Aorta (tissue), 5 donors: ENCODE measurements around the gene ARPC2. TPM values are rescaled to one million over a fixed set of nuclear protein-coding genes. Genes with fewer than 3 reads are reported as not detected.

ENCODE experiments used
- ATAC-seq: fragments of 200-7000 bp; cut with Tn5 transposase; one replicate; pipeline ENCODE4 v1.9.1; 2022; ENCODE audit warnings: moderate library complexity; ENCODE audit not compliant: low FRiP score
- DNase-seq, 2 donors: peaks; one replicate each; pipeline ENCODE4 v3.0.0-alpha.2; 2020
- H3K27ac ChIP-seq, 2 donors: one replicate each; pipeline ENCODE4 v1.5.1; 2013; ENCODE audit warnings: low read length in 2 of 2, mild to moderate bottlenecking in 2 of 2, moderate library complexity in 2 of 2, control low read depth in 1 of 2, inconsistent platforms in 1 of 2, low read depth in 1 of 2
- H3K27me3 ChIP-seq, 2 donors: one replicate each; pipeline ENCODE4 v1.6.1; 2013; ENCODE audit warnings: control low read depth in 1 of 2, low read length in 1 of 2, mild to moderate bottlenecking in 1 of 2, moderate library complexity in 1 of 2; ENCODE audit not compliant: insufficient read depth in 2 of 2, control insufficient read depth in 1 of 2
- H3K36me3 ChIP-seq, 2 donors: one replicate each; pipeline ENCODE4 v1.6.1; 2013; ENCODE audit warnings: control low read depth in 1 of 2, low read length in 1 of 2, mild to moderate bottlenecking in 1 of 2; ENCODE audit not compliant: insufficient read depth in 2 of 2, control insufficient read depth in 1 of 2
- H3K4me1 ChIP-seq, 2 donors: one replicate each; pipeline ENCODE4 v1.6.1; 2013; ENCODE audit warnings: low read length in 2 of 2, control low read depth in 1 of 2, mild to moderate bottlenecking in 1 of 2, moderate library complexity in 1 of 2; ENCODE audit not compliant: insufficient read depth in 2 of 2, control insufficient read depth in 1 of 2
- H3K4me3 ChIP-seq, 2 donors: one replicate each; pipeline ENCODE4 v1.5.1; 2013; ENCODE audit warnings: low read length in 2 of 2, control low read depth in 1 of 2, mild to moderate bottlenecking in 1 of 2
- H3K9me3 ChIP-seq: one replicate; pipeline ENCODE4 v1.6.1; 2013; ENCODE audit warnings: mild to moderate bottlenecking, low read length; ENCODE audit not compliant: control insufficient read depth
- WGBS, 2 donors: extraction: QIAGEN DNeasy Blood & Tissue Kit; methylation state at CpG; one replicate each; pipeline ENCODE4 v1.1.7; 2013; 5-methylcytosine and 5-hydroxymethylcytosine counted together
- intact Hi-C, 2 donors: fragments of 100-400 bp; cut with DNase I; formaldehyde crosslinking; loops; one replicate each; pipeline versions ENCODE4 v1.14.2 to v1.15.0; 2022
- polyA plus RNA-seq, 2 donors: library from polyadenylated mRNA; stranded (reverse); fragments of 200-250 nt; gene quantifications; one replicate each; pipeline ENCODE4 v1.2.3, GENCODE V29; 2013
- total RNA-seq, 2 donors: library from RNA; stranded (reverse); fragmentation: NEBNext Ultra II Directional; extraction: Animal tissue kit (Norgen Biotek cat#: 25700); gene quantifications; one replicate each; pipeline ENCODE4 v1.2.1, GENCODE V29; 2021
- donor health status: healthy with polysubstance abuse.
- donor health status: Bipolar disorder and iron deficiency.
- donor health status: DM: no; HTN: no; CAD: no.
- donor health status: DM: no; HTN: no; CAD: no.
- donor health status: DM: yes; HTN: yes; CAD: no.

The ARPC2 gene
- total and polyA plus RNA-seq, 4 donors = 297 to 467 (median 359) TPM

DNA sequence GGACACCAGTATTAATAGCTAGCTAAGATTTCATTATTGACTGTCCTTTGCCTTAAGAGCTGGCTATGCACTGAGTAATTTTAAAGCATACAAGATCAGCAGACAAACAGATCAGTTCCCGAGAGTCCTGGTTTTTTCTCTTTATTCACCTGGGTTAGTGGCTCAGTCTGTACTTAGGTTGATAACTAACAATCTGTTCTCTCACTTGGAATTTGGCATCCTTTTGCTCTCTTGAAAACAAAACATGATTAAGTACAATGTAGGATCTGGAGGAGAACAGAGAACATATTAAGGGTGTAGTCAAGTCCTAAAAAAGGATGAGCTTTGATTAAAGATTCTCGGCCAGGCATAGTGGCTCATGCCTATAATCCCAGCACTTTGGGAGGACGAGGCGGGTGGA, 16.6 kb downstream of the ARPC2 start:
- H3K36me3 ChIP-seq = peaks cover 11 to 16% of the 10 kb centered on the region in 2 donors
- no peak overlapping the region for H3K4me3 ChIP-seq
- ATAC-seq = no peak
- H3K27ac ChIP-seq = no peak overlapping the region
- 87 to 89% methylated on average over 4 of the region's 4 CpGs for WGBS, 2 donors
- H3K9me3 ChIP-seq = no peaks in the 10 kb centered on the region
- H3K27me3 ChIP-seq = no peaks in the 10 kb centered on the region
- intact Hi-C loops = no loop called here
- H3K4me1 ChIP-seq = peaks cover 3 to 5% of the 10 kb centered on the region in 2 donors
- DNase-seq = no peak

DNA sequence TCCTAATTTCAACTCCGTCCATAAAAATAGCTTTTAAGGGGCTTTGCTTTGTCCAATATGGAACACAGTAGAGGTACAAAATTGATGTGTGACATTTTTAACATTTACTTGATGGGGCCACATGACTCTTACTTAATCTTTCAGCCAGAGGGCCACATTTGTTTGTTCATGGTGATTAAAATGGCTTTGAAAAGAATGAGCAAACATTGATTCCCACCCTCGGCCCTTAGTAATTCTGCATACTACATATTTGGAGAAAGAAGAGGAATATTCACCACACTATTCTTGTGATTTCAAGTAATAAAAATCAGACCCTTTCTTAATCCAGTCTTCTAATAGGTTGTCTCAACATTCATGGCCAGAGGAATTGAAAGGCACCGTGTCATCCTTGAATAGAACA, 17.5 kb downstream of the ARPC2 start:
- ATAC-seq = no peak
- intact Hi-C loops = no loop called here
- peaks cover 15 to 21% of the 10 kb centered on the region in 2 donors for H3K36me3 ChIP-seq

DNA sequence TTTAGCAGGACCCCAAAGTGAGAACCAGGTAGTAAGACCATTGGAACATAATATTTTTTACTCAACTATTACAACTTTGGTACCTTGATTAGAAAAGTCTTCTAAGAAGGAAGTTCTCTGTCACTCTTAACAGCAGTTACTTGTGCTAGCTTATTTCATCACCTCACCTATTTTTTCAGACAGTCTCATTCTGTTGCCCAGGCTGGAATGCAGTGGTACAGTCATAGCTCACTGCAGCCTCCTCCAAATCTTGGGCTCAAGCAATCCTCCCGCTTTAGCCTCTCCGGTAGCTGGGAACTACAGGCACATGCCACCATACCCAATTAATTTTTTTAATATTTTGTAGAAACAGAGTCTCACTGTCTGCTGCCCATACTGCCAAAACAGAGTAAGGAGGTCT, 18.0 kb downstream of the ARPC2 start:
- 96 to 97% methylated on average over 2 of the region's 2 CpGs for WGBS, 2 donors
- Histone ChIP-seq H3K27ac (no peak overlapping the region), H3K27me3 (no peaks in the 10 kb centered on the region), H3K4me1 (peaks cover 0 to 5% of the 10 kb centered on the region in 2 donors), H3K4me3 (no peak overlapping the region), H3K9me3 (no peaks in the 10 kb centered on the region), H3K36me3 (peaks cover 15 to 23% of the 10 kb centered on the region in 2 donors)
- DNase-seq (no peak), ATAC-seq (no peak)
- intact Hi-C loops = no loop called here

More for the DNA sequence above, 17.5 kb downstream of the ARPC2 start:
- H3K27me3 ChIP-seq = no peaks in the 10 kb centered on the region
- no peaks in the 10 kb centered on the region for H3K9me3 ChIP-seq
- no peak for DNase-seq
- 42 to 48% methylated on average over 3 of the region's 3 CpGs for WGBS, 2 donors
- H3K4me3 ChIP-seq = no peak overlapping the region
- peaks cover 0 to 5% of the 10 kb centered on the region in 2 donors for H3K4me1 ChIP-seq
- H3K27ac ChIP-seq = no peak overlapping the region

DNA sequence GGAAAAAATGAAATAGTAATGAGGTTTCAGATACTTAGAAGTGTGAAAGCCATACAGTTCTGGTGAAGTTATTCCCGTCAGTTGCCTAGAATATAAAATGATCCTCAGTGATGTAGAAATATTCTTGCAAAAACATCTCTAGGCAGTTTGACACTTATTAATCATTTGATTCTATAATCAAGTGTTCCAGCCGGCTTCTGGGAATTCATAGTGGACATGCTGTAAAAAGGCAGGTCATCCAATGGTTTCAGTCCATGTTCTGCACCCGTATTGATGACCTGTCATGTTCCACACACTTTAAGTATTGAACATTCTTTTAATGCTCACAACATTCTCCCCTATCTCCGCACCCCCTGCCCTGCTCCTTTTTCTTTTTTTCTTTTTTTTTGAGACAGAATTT, 19.8 kb downstream of the ARPC2 start:
- H3K36me3 ChIP-seq = peaks cover 14 to 16% of the 10 kb centered on the region in 2 donors
- ATAC-seq (no peak), DNase-seq (no peak)
- intact Hi-C loops = no loop called here
- H3K4me3 ChIP-seq = no peak overlapping the region
- no peaks in the 10 kb centered on the region for H3K9me3 ChIP-seq
- 83 to 86% methylated on average over 4 of the region's 4 CpGs for WGBS, 2 donors
- H3K27ac ChIP-seq = no peak overlapping the region
- peaks cover 0 to 2% of the 10 kb centered on the region in 2 donors for H3K4me1 ChIP-seq
- H3K27me3 ChIP-seq = no peaks in the 10 kb centered on the region

DNA sequence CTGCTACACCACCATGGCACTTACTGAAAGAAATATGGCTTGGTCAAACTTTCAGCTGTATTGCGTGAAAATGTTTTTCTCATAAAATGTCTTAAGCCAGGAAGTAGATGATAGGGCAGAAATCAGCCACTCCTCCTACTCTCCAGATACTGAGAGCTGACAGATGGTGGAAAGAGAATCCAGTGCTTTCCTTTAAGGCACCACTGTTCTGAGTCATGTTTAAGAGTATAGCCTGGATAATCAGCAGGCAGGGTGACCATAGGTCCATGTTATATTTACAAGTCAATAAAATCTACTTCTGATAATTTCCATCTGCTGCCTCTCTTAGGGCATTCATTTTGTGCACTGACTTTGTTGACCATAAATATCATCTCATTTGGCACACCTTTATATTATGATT, 21.9 kb downstream of the ARPC2 start:
- Histone ChIP-seq H3K27ac (no peak overlapping the region), H3K27me3 (no peaks in the 10 kb centered on the region), H3K4me1 (peaks cover 0 to 4% of the 10 kb centered on the region in 2 donors), H3K4me3 (no peak overlapping the region), H3K9me3 (no peaks in the 10 kb centered on the region), H3K36me3 (peaks cover 14% of the 10 kb centered on the region in 2 donors)
- WGBS, 2 donors = 89 to 92% methylated on average over 1 of the region's 1 CpG
- DNase-seq (no peak), ATAC-seq (no peak)
- intact Hi-C loops = no loop called here

DNA sequence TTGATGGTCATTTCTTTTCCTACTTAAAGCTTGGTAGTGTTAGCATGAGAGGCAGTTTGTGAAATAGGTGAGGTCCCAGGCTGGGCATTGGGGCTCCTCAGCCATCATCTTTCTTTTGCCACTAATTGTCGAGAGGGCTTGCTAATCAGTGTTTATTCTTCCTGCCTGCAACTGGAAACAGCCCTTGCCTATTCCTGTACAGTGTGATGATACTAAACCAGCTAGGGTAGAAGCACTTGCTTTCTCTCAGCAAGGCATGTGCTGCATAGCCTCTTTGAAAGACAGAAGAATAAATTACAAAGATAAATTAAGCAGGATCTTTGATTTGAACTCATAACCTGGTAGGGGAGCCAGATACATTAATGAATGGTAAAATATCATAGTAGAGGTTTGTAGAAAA, 27.2 kb downstream of the ARPC2 start:
- H3K4me1 ChIP-seq = peaks cover 0 to 4% of the 10 kb centered on the region in 2 donors
- no peaks in the 10 kb centered on the region for H3K9me3 ChIP-seq
- DNase-seq (no peak), ATAC-seq (no peak)
- no peak overlapping the region for H3K27ac ChIP-seq
- intact Hi-C loops = no loop called here
- no peaks in the 10 kb centered on the region for H3K27me3 ChIP-seq
- WGBS, 2 donors = 70 to 74% methylated on average over 1 of the region's 1 CpG
- H3K36me3 ChIP-seq = peaks cover 17 to 20% of the 10 kb centered on the region in 2 donors
- H3K4me3 ChIP-seq = no peak overlapping the region

DNA sequence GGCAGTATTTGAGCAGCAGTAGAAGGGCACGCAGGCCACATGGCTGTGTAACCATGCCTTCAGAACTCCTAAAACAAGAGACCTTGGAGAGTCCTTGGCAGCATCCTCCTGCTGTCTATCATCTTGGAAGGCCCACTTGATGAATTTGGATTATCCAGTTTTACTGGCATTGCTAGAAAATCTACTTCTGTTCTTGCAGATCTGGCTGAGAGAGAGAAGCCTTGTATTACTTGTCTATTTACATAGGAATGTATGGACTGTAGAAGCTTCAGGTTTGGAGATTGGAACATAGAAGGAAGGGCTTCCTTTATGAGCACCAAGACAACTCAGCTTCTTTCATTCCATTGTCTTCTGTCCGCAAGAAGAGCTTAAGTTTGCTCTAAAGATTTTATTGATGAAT, 27.7 kb downstream of the ARPC2 start:
- intact Hi-C loops = no loop called here
- Histone ChIP-seq H3K4me3 (no peak overlapping the region), H3K9me3 (no peaks in the 10 kb centered on the region), H3K27ac (no peak overlapping the region), H3K36me3 (peaks cover 16 to 22% of the 10 kb centered on the region in 2 donors), H3K4me1 (peaks cover 0 to 4% of the 10 kb centered on the region in 2 donors), H3K27me3 (no peaks in the 10 kb centered on the region)
- ATAC-seq (no peak), DNase-seq (no peak)
- WGBS, 2 donors = 94 to 97% methylated on average over 2 of the region's 2 CpGs

DNA sequence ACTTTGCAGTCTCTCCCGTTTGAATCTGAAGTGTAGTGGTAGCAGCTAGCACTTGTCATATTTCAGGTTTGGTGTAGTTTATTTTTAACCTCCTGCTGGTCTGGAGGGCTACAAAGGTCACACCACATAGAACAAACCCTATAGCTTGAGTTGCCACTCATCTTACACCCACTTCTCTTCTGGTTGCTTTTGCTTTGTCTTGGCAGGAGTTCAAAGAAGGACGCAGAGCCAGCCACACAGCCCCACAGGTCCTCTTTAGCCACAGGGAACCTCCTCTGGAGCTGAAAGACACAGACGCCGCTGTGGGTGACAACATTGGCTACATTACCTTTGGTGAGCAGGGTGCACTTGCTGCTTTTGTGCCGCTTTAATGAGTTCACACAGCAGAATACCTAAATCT, 28.2 kb downstream of the ARPC2 start:
- Histone ChIP-seq H3K4me3 (no peak overlapping the region), H3K4me1 (peaks cover 0 to 4% of the 10 kb centered on the region in 2 donors), H3K27ac (no peak overlapping the region), H3K9me3 (no peaks in the 10 kb centered on the region), H3K27me3 (no peaks in the 10 kb centered on the region), H3K36me3 (peaks cover 15 to 26% of the 10 kb centered on the region in 2 donors)
- intact Hi-C loops = no loop called here
- ATAC-seq (no peak), DNase-seq (no peak)
- WGBS, 2 donors = 71 to 72% methylated on average over 5 of the region's 5 CpGs

DNA sequence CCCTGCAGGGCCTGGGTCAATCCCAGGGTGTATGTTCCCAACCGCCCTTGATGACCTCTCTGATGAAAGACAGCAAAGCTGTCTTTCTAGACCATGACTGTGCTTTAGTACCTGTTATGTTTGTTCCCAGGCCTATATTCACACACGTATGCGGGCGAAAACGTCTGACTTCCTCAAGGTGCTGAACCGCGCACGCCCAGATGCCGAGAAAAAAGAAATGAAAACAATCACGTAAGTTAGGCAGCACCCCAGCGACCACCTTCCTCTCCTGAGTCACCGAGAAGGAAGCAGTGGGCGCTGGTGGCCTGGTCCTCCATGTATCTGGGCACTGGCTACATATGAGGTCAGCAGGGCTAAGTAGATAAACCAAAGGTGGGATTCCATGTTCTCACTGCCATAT, 32.7 kb downstream of the ARPC2 start:
- no peaks in the 10 kb centered on the region for H3K27me3 ChIP-seq
- no peak overlapping the region for H3K4me3 ChIP-seq
- peaks cover 14 to 35% of the 10 kb centered on the region in 2 donors for H3K36me3 ChIP-seq
- intact Hi-C loops = no loop called here
- ATAC-seq = no peak
- 92 to 93% methylated on average over 13 of the region's 13 CpGs for WGBS, 2 donors
- no peak for DNase-seq
- no peaks in the 10 kb centered on the region for H3K4me1 ChIP-seq
- H3K9me3 ChIP-seq = no peaks in the 10 kb centered on the region
- H3K27ac ChIP-seq = no peak overlapping the region
